ENCODE data around the gene APOBEC3C.
"Not testable (repeated sequence)": the region's sequence is repeated elsewhere in the genome, so short reads cannot be mapped to it uniquely, and the experiment has no call there.

DNA sequence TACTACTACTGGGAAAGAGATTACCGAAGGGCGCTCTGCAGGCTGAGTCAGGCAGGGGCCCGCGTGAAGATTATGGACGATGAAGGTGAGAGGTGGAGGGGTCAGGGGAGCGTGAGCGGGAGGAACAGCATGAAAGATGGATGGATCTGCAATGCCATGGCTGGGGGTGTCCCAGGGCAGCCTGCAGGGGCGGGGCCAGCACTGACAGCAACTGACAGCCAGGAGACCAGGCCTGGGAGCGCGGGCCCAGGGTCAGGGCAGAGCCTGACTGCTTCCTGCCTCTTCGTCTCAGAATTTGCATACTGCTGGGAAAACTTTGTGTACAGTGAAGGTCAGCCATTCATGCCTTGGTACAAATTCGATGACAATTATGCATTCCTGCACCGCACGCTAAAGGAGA lies 31.1 kb downstream of the APOBEC3C start:
- TF ChIP-seq POLR2AphosphoS5 (IDR thresholded peaks at IDR 0.05; ENCODE audit: low read depth); EZH2 (IDR thresholded peaks at IDR 0.05; ENCODE audit: low read depth, unreplicated experiment); CREB1 (CRISPR knock-in tag; IDR thresholded peaks at IDR 0.05; ENCODE audit: low read depth); EZH2phosphoT487 (IDR thresholded peaks at IDR 0.05; ENCODE audit: unreplicated experiment); ZNF114 (CRISPR knock-in tag; IDR thresholded peaks at IDR 0.05); JUNB (IDR thresholded peaks at IDR 0.05; ENCODE audit: unreplicated experiment); STAT1 (IDR thresholded peaks at IDR 0.05; ENCODE audit: unreplicated experiment); ZNF331 (CRISPR knock-in tag; IDR thresholded peaks at IDR 0.05; ENCODE audit: low read depth); NANOG (IDR thresholded peaks at IDR 0.05; ENCODE audit: borderline replicate concordance): not testable (repeated sequence)
- TF ChIP-seq, protein P1, sequence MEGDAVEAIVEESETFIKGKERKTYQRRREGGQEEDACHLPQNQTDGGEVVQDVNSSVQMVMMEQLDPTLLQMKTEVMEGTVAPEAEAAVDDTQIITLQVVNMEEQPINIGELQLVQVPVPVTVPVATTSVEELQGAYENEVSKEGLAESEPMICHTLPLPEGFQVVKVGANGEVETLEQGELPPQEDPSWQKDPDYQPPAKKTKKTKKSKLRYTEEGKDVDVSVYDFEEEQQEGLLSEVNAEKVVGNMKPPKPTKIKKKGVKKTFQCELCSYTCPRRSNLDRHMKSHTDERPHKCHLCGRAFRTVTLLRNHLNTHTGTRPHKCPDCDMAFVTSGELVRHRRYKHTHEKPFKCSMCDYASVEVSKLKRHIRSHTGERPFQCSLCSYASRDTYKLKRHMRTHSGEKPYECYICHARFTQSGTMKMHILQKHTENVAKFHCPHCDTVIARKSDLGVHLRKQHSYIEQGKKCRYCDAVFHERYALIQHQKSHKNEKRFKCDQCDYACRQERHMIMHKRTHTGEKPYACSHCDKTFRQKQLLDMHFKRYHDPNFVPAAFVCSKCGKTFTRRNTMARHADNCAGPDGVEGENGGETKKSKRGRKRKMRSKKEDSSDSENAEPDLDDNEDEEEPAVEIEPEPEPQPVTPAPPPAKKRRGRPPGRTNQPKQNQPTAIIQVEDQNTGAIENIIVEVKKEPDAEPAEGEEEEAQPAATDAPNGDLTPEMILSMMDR (conservative IDR thresholded peaks at IDR 0.05; ENCODE audit: low read depth in 2 of 2), result not testable (repeated sequence)
- TF ChIP-seq, protein P2, sequence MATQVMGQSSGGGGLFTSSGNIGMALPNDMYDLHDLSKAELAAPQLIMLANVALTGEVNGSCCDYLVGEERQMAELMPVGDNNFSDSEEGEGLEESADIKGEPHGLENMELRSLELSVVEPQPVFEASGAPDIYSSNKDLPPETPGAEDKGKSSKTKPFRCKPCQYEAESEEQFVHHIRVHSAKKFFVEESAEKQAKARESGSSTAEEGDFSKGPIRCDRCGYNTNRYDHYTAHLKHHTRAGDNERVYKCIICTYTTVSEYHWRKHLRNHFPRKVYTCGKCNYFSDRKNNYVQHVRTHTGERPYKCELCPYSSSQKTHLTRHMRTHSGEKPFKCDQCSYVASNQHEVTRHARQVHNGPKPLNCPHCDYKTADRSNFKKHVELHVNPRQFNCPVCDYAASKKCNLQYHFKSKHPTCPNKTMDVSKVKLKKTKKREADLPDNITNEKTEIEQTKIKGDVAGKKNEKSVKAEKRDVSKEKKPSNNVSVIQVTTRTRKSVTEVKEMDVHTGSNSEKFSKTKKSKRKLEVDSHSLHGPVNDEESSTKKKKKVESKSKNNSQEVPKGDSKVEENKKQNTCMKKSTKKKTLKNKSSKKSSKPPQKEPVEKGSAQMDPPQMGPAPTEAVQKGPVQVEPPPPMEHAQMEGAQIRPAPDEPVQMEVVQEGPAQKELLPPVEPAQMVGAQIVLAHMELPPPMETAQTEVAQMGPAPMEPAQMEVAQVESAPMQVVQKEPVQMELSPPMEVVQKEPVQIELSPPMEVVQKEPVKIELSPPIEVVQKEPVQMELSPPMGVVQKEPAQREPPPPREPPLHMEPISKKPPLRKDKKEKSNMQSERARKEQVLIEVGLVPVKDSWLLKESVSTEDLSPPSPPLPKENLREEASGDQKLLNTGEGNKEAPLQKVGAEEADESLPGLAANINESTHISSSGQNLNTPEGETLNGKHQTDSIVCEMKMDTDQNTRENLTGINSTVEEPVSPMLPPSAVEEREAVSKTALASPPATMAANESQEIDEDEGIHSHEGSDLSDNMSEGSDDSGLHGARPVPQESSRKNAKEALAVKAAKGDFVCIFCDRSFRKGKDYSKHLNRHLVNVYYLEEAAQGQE (IDR thresholded peaks at IDR 0.05; ENCODE audit: unreplicated experiment), result not testable (repeated sequence)
- TF ChIP-seq, protein P3, sequence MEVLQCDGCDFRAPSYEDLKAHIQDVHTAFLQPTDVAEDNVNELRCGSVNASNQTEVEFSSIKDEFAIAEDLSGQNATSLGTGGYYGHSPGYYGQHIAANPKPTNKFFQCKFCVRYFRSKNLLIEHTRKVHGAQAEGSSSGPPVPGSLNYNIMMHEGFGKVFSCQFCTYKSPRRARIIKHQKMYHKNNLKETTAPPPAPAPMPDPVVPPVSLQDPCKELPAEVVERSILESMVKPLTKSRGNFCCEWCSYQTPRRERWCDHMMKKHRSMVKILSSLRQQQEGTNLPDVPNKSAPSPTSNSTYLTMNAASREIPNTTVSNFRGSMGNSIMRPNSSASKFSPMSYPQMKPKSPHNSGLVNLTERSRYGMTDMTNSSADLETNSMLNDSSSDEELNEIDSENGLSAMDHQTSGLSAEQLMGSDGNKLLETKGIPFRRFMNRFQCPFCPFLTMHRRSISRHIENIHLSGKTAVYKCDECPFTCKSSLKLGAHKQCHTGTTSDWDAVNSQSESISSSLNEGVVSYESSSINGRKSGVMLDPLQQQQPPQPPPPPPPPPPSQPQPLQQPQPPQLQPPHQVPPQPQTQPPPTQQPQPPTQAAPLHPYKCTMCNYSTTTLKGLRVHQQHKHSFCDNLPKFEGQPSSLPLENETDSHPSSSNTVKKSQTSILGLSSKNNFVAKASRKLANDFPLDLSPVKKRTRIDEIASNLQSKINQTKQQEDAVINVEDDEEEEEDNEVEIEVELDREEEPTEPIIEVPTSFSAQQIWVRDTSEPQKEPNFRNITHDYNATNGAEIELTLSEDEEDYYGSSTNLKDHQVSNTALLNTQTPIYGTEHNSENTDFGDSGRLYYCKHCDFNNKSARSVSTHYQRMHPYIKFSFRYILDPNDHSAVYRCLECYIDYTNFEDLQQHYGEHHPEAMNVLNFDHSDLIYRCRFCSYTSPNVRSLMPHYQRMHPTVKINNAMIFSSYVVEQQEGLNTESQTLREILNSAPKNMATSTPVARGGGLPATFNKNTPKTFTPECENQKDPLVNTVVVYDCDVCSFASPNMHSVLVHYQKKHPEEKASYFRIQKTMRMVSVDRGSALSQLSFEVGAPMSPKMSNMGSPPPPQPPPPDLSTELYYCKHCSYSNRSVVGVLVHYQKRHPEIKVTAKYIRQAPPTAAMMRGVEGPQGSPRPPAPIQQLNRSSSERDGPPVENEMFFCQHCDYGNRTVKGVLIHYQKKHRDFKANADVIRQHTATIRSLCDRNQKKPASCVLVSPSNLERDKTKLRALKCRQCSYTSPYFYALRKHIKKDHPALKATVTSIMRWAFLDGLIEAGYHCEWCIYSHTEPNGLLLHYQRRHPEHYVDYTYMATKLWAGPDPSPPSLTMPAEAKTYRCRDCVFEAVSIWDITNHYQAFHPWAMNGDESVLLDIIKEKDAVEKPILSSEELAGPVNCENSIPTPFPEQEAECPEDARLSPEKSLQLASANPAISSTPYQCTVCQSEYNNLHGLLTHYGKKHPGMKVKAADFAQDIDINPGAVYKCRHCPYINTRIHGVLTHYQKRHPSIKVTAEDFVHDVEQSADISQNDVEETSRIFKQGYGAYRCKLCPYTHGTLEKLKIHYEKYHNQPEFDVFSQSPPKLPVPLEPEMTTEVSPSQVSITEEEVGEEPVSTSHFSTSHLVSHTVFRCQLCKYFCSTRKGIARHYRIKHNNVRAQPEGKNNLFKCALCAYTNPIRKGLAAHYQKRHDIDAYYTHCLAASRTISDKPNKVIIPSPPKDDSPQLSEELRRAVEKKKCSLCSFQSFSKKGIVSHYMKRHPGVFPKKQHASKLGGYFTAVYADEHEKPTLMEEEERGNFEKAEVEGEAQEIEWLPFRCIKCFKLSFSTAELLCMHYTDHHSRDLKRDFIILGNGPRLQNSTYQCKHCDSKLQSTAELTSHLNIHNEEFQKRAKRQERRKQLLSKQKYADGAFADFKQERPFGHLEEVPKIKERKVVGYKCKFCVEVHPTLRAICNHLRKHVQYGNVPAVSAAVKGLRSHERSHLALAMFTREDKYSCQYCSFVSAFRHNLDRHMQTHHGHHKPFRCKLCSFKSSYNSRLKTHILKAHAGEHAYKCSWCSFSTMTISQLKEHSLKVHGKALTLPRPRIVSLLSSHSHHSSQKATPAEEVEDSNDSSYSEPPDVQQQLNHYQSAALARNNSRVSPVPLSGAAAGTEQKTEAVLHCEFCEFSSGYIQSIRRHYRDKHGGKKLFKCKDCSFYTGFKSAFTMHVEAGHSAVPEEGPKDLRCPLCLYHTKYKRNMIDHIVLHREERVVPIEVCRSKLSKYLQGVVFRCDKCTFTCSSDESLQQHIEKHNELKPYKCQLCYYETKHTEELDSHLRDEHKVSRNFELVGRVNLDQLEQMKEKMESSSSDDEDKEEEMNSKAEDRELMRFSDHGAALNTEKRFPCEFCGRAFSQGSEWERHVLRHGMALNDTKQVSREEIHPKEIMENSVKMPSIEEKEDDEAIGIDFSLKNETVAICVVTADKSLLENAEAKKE (CRISPR knock-in tag; IDR thresholded peaks at IDR 0.05), result not testable (repeated sequence)
- TF ChIP-seq, protein P4, sequence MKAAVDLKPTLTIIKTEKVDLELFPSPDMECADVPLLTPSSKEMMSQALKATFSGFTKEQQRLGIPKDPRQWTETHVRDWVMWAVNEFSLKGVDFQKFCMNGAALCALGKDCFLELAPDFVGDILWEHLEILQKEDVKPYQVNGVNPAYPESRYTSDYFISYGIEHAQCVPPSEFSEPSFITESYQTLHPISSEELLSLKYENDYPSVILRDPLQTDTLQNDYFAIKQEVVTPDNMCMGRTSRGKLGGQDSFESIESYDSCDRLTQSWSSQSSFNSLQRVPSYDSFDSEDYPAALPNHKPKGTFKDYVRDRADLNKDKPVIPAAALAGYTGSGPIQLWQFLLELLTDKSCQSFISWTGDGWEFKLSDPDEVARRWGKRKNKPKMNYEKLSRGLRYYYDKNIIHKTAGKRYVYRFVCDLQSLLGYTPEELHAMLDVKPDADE (IDR thresholded peaks at IDR 0.05), result not testable (repeated sequence)

All from GM23338 (cell line).